ENCODE measurements around the gene TLCD1.

The TLCD1 gene

GRCh38 chr17:28712705-28713415 lies 13.2 kb downstream of the TLCD1 start:
- no peak for DNase-seq (ENCODE audit: low spot score)

- DNase-seq (ENCODE audit: low spot score): no peak
These were observed 13.9 kb downstream of the TLCD1 start for GRCh38 chr17:28712032-28712704.

- no peak for DNase-seq (ENCODE audit: low spot score)
These were observed 14.4 kb downstream of the TLCD1 start, which contains the start of gene PROCA1 for GRCh38 chr17:28711723-28712031. TSS of gene PROCA1 (minus strand) at chr17:28711888. CDS start at chr17:28711660, 228 bp downstream.

- peak; percentile 98 for DNase-seq (ENCODE audit: low spot score)
These were observed 14.9 kb downstream of the TLCD1 start for GRCh38 chr17:28710861-28711722.

- no peak for DNase-seq (ENCODE audit: low spot score)
These were observed 18.7 kb downstream of the TLCD1 start for GRCh38 chr17:28707339-28707720.

DNA sequence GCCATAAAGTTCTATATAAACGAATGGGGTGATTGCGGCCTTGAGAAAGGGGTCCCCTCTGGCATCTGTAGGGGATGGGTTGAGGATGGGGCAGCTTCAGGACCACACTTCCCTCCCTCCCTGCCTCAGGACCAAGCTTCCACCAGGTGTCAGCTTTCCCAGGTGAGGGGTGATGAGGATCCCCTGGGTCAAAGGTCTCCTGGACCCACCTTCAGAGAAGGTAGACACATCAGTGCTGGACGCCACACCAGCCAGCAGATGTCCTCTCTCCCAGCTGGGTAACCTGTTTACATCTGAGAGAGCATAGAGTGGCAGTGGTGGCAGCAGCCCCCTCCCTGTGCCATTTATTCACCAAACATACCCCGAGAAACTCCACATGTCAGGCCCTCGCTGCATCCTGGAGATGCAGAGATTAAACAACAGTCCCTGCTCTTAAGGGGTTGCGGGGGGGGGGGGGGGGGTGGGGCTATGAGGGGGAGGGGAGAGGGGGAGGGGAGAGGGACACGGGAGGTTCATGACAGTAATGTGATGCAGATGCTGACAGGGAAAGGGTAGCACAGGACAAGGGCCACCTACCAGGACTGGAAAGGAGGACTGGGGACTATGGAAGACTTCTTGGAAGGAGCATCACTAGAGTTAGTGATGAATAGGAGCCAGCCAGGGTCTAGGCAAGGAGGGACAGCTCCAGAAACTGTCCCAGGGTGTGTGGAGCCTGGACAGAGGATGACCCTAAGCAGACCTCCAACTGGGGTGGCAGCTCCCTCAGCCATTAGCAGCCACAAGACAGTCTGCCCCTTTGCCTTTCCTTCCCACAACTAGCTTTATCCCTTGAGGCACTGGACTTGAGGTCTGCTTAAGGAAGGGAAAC lies 19.3 kb downstream of the TLCD1 start:
- no peak for DNase-seq (ENCODE audit: low spot score)

GRCh38 chr17:28705728-28706334 lies 20.2 kb downstream of the TLCD1 start:
- DNase-seq (ENCODE audit: low spot score): no peak

- no peak for DNase-seq (ENCODE audit: low spot score)
These were observed 20.9 kb downstream of the TLCD1 start for GRCh38 chr17:28705074-28705659.

GRCh38 chr17:28704219-28704858 lies 21.7 kb downstream of the TLCD1 start:
- DNase-seq (ENCODE audit: low spot score): no peak

- DNase-seq (ENCODE audit: low spot score): no peak
These were observed 22.3 kb downstream of the TLCD1 start for GRCh38 chr17:28703552-28704218.

DNA sequence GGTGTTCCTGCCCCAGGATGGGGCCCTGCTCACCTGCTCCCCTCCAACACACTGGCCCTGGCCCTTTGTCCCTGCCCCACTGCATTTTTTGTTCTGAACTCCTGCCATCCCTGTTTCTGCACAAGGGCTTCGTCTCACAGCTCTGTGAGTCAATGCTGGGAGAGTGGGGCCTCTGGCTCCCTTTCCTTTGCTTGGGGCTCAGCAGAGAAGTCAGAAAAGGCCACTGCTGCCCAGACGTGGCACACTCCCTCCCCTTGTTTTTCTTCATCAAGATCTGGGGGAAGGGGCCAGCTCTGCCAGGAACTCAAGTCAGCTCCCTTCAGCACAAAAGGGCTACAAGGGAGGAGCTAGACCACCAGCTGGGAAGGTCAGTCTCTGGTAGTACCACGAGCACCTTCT lies 23.3 kb downstream of the TLCD1 start:
- DNase-seq (ENCODE audit: low spot score): no peak

DNA sequence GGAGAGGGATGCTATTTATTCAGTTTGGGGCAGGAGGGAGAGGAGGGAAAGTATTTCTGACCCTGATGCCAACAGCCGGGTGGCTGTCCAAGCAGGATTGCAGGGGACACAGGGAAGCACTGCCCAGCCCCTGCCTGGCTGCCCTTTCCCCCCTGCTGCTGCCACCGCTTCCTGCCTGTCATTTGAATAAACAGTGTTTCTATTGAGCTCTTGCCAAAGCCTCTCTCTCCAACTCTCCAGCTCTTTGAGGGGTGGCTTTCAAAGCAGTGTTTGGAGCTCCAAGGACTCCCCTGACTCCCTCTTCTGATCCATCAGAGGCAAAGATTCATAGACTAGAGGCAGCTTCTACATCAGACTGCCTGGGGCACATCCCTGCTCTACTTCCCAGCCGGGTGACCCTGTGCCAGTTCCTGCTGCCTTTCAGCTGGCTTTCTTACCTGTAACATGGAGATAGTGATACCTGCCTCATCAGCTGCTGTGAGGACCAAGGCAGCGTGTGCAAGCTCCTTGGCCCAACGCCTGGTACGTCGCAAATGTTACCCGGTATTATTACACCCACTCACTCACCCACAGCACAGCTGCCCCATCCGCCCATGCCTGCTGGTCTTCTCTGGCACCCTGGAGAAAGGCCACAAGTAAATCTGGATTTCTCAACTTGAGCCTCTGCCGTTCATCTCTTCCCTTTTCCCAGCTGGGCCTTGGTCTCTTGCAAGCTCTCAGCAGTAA lies 23.8 kb downstream of the TLCD1 start:
- DNase-seq (ENCODE audit: low spot score): no peak

DNA sequence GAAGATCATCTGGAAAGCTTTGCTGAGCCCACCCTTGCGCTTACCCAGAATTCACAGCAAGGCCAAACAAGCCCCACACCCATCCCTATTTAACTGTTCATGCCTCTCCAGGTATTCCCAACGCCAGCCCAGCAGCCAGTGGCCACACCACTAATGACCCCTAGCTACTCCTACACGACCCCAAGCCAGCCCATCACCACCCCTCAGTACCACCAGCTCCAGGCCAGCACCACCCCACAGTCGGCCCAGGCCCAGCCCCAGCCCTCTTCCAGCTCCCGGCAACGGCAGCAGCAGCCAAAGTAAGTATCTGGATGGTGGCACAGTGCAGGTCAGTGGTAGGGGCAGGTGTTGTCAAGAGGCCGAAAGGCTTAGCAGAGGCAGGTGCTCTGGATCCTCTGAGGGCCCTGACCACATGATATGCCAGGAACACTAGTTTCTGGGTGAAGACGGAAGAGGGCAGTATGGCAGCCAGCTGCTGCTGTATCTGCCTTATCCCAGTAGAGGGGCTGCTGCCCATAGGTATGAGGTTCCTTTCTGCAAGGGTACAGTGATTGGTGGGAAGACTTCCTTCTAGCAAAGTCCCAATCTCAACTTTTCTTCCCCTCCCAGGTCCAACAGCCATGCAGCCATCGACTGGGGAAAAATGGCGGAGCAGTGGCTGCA lies 25.1 kb downstream of the TLCD1 start:
- no peak for DNase-seq (ENCODE audit: low spot score)

- no peak for DNase-seq (ENCODE audit: low spot score)
These were observed 25.8 kb downstream of the TLCD1 start for GRCh38 chr17:28700278-28700677.

GRCh38 chr17:28698253-28698941 lies 27.6 kb downstream of the TLCD1 start:
- peak; percentile 97 for DNase-seq (ENCODE audit: low spot score)

- no peak for DNase-seq (ENCODE audit: low spot score)
These were observed 32.2 kb downstream of the TLCD1 start for GRCh38 chr17:28693869-28694268.

DNA sequence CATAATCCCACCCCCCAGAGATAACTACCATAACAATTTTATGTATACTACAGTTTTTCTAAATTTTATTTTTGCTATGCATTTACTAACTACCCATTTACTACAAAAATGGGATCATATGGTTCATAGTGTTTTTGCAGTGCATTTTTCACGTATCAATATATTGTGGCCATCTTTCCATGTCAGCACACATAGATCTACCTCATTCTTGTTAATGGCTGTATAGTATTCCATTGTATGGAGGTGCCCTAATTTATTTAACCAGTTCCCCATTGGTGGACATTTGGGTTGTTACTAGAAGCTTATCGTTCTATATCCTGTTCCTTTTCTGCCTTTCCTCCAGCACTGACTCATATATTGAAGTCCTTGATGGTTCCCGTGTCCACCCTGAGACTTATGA lies 37.0 kb downstream of the TLCD1 start:
- no peak for DNase-seq (ENCODE audit: low spot score)

DNA sequence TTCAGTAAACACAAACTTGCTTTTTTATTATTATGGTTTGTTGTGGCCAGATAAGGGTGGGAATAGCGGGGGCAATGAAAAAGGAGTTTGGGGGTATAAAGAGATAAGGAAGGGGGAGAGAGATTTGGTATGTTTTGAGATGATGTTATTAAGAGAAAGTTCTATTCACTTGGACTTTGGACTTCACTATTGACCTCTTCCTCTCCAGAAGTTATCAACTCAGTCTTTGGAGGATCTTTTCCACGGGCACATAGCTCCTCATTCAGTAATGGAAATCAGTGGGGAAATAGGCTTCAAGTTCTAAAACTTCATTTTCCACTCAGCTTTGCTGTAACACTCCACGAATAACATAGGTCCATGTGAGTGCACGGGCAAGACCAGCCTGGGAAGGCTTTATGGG lies 37.6 kb downstream of the TLCD1 start:
- no peak for DNase-seq (ENCODE audit: low spot score)
